IMR-90 (cell line): Measurements from ENCODE around the gene TEX48. TPM values are rescaled to one million over a fixed set of nuclear protein-coding genes. Genes with fewer than 3 reads are reported as not detected.
A peak's percentile ranks its signal among the peaks of the same experiment; 100 is the strongest.

Experiments
- ATAC-seq: fragments of 200-7000 bp; cut with Tn5 transposase; 2 replicates; pipeline ENCODE4 v1.9.1; 2020; ENCODE audit warnings: low read depth, mild to moderate bottlenecking, moderate library complexity
- BruUV-seq: library from RNA; stranded (reverse); fragments of 400-500 nt; replicated peaks from 2 replicates; lab custom pipeline; 2021; lab: Mats Ljungman, UMichigan
- CTCF ChIA-PET: fragments of 300-600 bp; formaldehyde crosslinking; extraction: SDS; loops from one replicate; lab custom pipeline; 2021; ENCODE audit warnings: antibody characterized with exemption; lab: Yijun Ruan, JAX
- POLR2A ChIA-PET: fragments of 300-600 bp; sonication (Branson Sonifier 250); formaldehyde crosslinking; loops from one replicate; lab custom pipeline; 2022; ENCODE audit warnings: antibody characterized with exemption; ENCODE audit not compliant: unreplicated experiment; lab: Charles Lee
- DNase-seq: peaks from one replicate; pipeline ENCODE4 v3.0.0; 2013
- H2AFZ ChIP-seq: replicated peaks from 2 replicates; pipeline ENCODE3; 2013; ENCODE audit warnings: low read length, mild to moderate bottlenecking; ENCODE audit not compliant: poor library complexity
- H2AK5ac ChIP-seq: 2 replicates; pipeline ENCODE4 v1.6.1; 2013; ENCODE audit warnings: low read depth, low read length, inconsistent platforms
- H2AK9ac ChIP-seq: replicated peaks from 2 replicates; pipeline ENCODE3; 2013; ENCODE audit warnings: mild to moderate bottlenecking, low read depth, low read length, moderate library complexity; ENCODE audit not compliant: poor library complexity
- H2BK120ac ChIP-seq: 2 replicates; pipeline ENCODE4 v1.6.1; 2013; ENCODE audit warnings: low read depth, low read length, inconsistent platforms
- H2BK15ac ChIP-seq: 3 replicates; pipeline ENCODE4 v1.6.1; 2013; ENCODE audit warnings: low read depth, low read length, inconsistent platforms
- H2BK20ac ChIP-seq: 2 replicates; pipeline ENCODE4 v1.6.1; 2013; ENCODE audit warnings: low read depth, mild to moderate bottlenecking, inconsistent platforms, low read length, moderate library complexity
- H2BK5ac ChIP-seq: 2 replicates; pipeline ENCODE4 v1.6.1; 2013; ENCODE audit warnings: mild to moderate bottlenecking, low read depth, low read length, inconsistent platforms; ENCODE audit not compliant: poor library complexity, severe bottlenecking
- H3K14ac ChIP-seq: replicated peaks from 2 replicates; pipeline ENCODE4 v1.6.1; 2013; ENCODE audit warnings: low read depth, low read length, inconsistent platforms
- H3K18ac ChIP-seq: 2 replicates; pipeline ENCODE4 v1.6.1; 2013; ENCODE audit warnings: low read depth, low read length, control low read depth
- H3K23ac ChIP-seq: 2 replicates; pipeline ENCODE4 v1.6.1; 2013; ENCODE audit warnings: low read depth, low read length, inconsistent platforms
- H3K27ac ChIP-seq: 2 replicates; pipeline ENCODE4 v1.5.1; 2013; ENCODE audit warnings: mild to moderate bottlenecking, control low read depth, low read length; ENCODE audit not compliant: insufficient read depth
- H3K27me3 ChIP-seq: 2 replicates; pipeline ENCODE4 v1.6.1; 2013; ENCODE audit warnings: low read length; ENCODE audit not compliant: control insufficient read depth, insufficient read depth
- H3K36me3 ChIP-seq: 2 replicates; pipeline ENCODE4 v1.6.1; 2013; ENCODE audit warnings: low read length, mixed read lengths; ENCODE audit not compliant: control insufficient read depth, insufficient read depth
- H3K4ac ChIP-seq: 2 replicates; pipeline ENCODE4 v1.6.1; 2013; ENCODE audit warnings: low read depth, low read length, inconsistent platforms
- H3K4me1 ChIP-seq: 2 replicates; pipeline ENCODE4 v1.6.1; 2013; ENCODE audit warnings: low read length, mixed read lengths; ENCODE audit not compliant: control insufficient read depth, insufficient read depth
- H3K4me2 ChIP-seq: 2 replicates; pipeline ENCODE4 v1.6.1; 2013; ENCODE audit warnings: low read depth, mild to moderate bottlenecking, control low read depth, low read length, moderate library complexity
- H3K4me3 ChIP-seq: 2 replicates; pipeline ENCODE4 v1.5.1; 2013; ENCODE audit warnings: low read depth, mild to moderate bottlenecking, control low read depth, low read length, moderate library complexity; ENCODE audit not compliant: insufficient read depth
- H3K56ac ChIP-seq: 2 replicates; pipeline ENCODE4 v1.6.1; 2013; ENCODE audit warnings: low read length, inconsistent platforms; ENCODE audit not compliant: insufficient read depth; ENCODE audit errors: extremely low read depth
- H3K79me1 ChIP-seq, 2 experiments: 2 replicates each; pipeline ENCODE4 v1.6.1; 2013; ENCODE audit warnings: low read length in 2 of 2, inconsistent platforms in 1 of 2, low read depth in 1 of 2
- H3K9ac ChIP-seq: 2 replicates; pipeline ENCODE4 v1.6.1; 2013; ENCODE audit warnings: low read depth, low read length, control low read depth
- H3K9me1 ChIP-seq: 2 replicates; pipeline ENCODE4 v1.6.1; 2013; ENCODE audit warnings: low read length, inconsistent platforms; ENCODE audit not compliant: insufficient read depth
- H3K9me3 ChIP-seq: 2 replicates; pipeline ENCODE4 v1.6.1; 2013; ENCODE audit warnings: low read length; ENCODE audit not compliant: control insufficient read depth, insufficient read depth
- H4K20me1 ChIP-seq: 2 replicates; pipeline ENCODE4 v1.6.1; 2013; ENCODE audit warnings: low read length, inconsistent platforms; ENCODE audit not compliant: insufficient read depth
- H4K5ac ChIP-seq: 2 replicates; pipeline ENCODE4 v1.6.1; 2013; ENCODE audit warnings: mild to moderate bottlenecking, low read depth, low read length, control low read depth
- H4K8ac ChIP-seq, 2 experiments: 2 replicates each; pipeline ENCODE4 v1.6.1; 2013; ENCODE audit warnings: low read depth in 2 of 2, low read length in 2 of 2, control low read depth in 1 of 2, inconsistent platforms in 1 of 2
- H4K91ac ChIP-seq: 2 replicates; pipeline ENCODE4 v1.6.1; 2013; ENCODE audit warnings: low read depth, low read length, inconsistent platforms; ENCODE audit not compliant: insufficient read depth
- BHLHE40 ChIP-seq: fragments of 150-350 bp; IDR thresholded peaks from 2 replicates; pipeline ENCODE4 v1.6.1; 2016; ENCODE audit warnings: mild to moderate bottlenecking, low read depth, low read length
- CEBPB ChIP-seq: IDR thresholded peaks from 2 replicates; pipeline ENCODE4 v1.6.1; 2012; ENCODE audit warnings: low read depth, low read length, improper control_type of control experiment
- CHD1 ChIP-seq: IDR thresholded peaks from 2 replicates; pipeline ENCODE4 v1.6.1; 2012; ENCODE audit warnings: low read depth, low read length, improper control_type of control experiment
- CTCF ChIP-seq: conservative IDR thresholded peaks from 2 replicates; pipeline ENCODE4 v1.5.1; 2012; ENCODE audit warnings: mild to moderate bottlenecking, low read depth, low read length, improper control_type of control experiment
- ELK1 ChIP-seq: fragments of 150-350 bp; IDR thresholded peaks from 2 replicates; pipeline ENCODE4 v1.6.1; 2016; ENCODE audit warnings: low read depth, mild to moderate bottlenecking, low read length, moderate library complexity, borderline replicate concordance
- FOS ChIP-seq: fragments of 150-350 bp; IDR thresholded peaks from 2 replicates; pipeline ENCODE4 v1.6.1; 2016; ENCODE audit warnings: low read depth, low read length
- MAFK ChIP-seq: IDR thresholded peaks from 2 replicates; pipeline ENCODE4 v1.6.1; 2012; ENCODE audit warnings: low read depth, low read length, improper control_type of control experiment
- MAZ ChIP-seq: IDR thresholded peaks from 2 replicates; pipeline ENCODE4 v1.6.1; 2012; ENCODE audit warnings: low read depth, mild to moderate bottlenecking, low read length, improper control_type of control experiment, moderate library complexity, borderline replicate concordance
- MXI1 ChIP-seq: IDR thresholded peaks from 2 replicates; pipeline ENCODE4 v1.6.1; 2012; ENCODE audit warnings: low read depth, mild to moderate bottlenecking, low read length, moderate library complexity, borderline replicate concordance
- NFE2L2 ChIP-seq: fragments of 150-350 bp; IDR thresholded peaks from 2 replicates; pipeline ENCODE4 v1.6.1; 2016; ENCODE audit warnings: low read depth, mild to moderate bottlenecking, low read length
- POLR2A ChIP-seq: IDR thresholded peaks from 2 replicates; pipeline ENCODE4 v1.6.1; 2012; ENCODE audit warnings: mild to moderate bottlenecking, low read depth, low read length
- RAD21 ChIP-seq: IDR thresholded peaks from 2 replicates; pipeline ENCODE4 v1.6.1; 2012; ENCODE audit warnings: low read length, improper control_type of control experiment
- RCOR1 ChIP-seq: IDR thresholded peaks from 2 replicates; pipeline ENCODE4 v1.6.1; 2012; ENCODE audit warnings: mild to moderate bottlenecking, low read length, improper control_type of control experiment; ENCODE audit not compliant: insufficient replicate concordance
- RFX5 ChIP-seq: IDR thresholded peaks from 2 replicates; pipeline ENCODE4 v1.8.0; 2012; ENCODE audit warnings: low read depth, mild to moderate bottlenecking, low read length, moderate library complexity
- SMC3 ChIP-seq: fragments of 150-350 bp; IDR thresholded peaks from 2 replicates; pipeline ENCODE4 v1.6.1; 2016; ENCODE audit warnings: low read depth, mild to moderate bottlenecking, antibody characterized with exemption, low read length, moderate library complexity
- USF2 ChIP-seq: fragments of 150-350 bp; IDR thresholded peaks from 2 replicates; pipeline ENCODE4 v1.6.1; 2017; ENCODE audit warnings: mild to moderate bottlenecking, antibody characterized with exemption, low read length, low read depth
- WGBS, 2 experiments: methylation state at CpG; one replicate each; pipeline versions ENCODE4 v1.1.5 to v1.1.7; 2013; ENCODE audit warnings: missing lambda C conversion rate in 2 of 2; ENCODE audit not compliant: insufficient read length in 1 of 2; ENCODE audit errors: extremely low coverage in 2 of 2; 5-methylcytosine and 5-hydroxymethylcytosine counted together
- dilution Hi-C: fragments of 300-500 bp; cut with HindIII; formaldehyde crosslinking; loops from one replicate; pipeline ENCODE4 v1.14.3; 2018; ENCODE audit warnings: low sequenced_read_pairs; ENCODE audit not compliant: unreplicated experiment
- in situ Hi-C: fragments of 300-500 bp; cut with MboI; formaldehyde crosslinking; loops from 3 replicates; pipeline ENCODE4 v1.14.3; 2019; ENCODE audit warnings: low sequenced_read_pairs, inconsistent platforms, mixed read lengths
- intact Hi-C: fragments of 100-400 bp; cut with micrococcal nuclease; formaldehyde crosslinking; loops from 2 replicates; pipeline ENCODE4 v1.10.0; 2022
- polyA plus RNA-seq, 3 experiments: library from polyadenylated mRNA; depleted of rRNA; stranded (reverse); fragments of >200 nt; gene quantifications; 2 replicates each; pipeline ENCODE4 v1.2.3, GENCODE V29; 2012; ENCODE audit warnings: low replicate concordance in 1 of 3
- total RNA-seq: library from RNA; depleted of rRNA; stranded (reverse); fragments of >200 nt; gene quantifications from 2 replicates; pipeline ENCODE4 v1.2.3, GENCODE V29; 2012

TEX48 gene
- total and polyA plus RNA-seq, 2 of the 4 experiments (the other 2 are of a cell fraction), result not detected

- Histone ChIP-seq H3K4me2 (no peak overlapping the region), H3K4ac (no peak overlapping the region; the same call in 1 of the 2 replicates), H3K56ac (no peak overlapping the region), H2BK20ac (peak overlapping the region; percentile 26; the same call in 1 of the 2 replicates), H3K36me3 (no peaks in the 10 kb centered on the region), H3K23ac (no peak overlapping the region), H4K5ac (no peak overlapping the region), H3K9me3 (no peaks in the 10 kb centered on the region), H2AFZ (no peak overlapping the region), H3K14ac (no peak overlapping the region), H3K4me1 (peaks cover 8% of the 10 kb centered on the region), H2BK5ac (no peak overlapping the region), H3K18ac (no peak overlapping the region), H2AK5ac (peak overlapping the region; percentile 56; the same call in 1 of the 2 replicates), H2BK120ac (peak overlapping the region; percentile 16; the same call in 1 of the 2 replicates), H3K9ac (no peak overlapping the region), H4K8ac (no peak overlapping the region), H3K79me1 (no peaks in the 10 kb centered on the region), H4K20me1 (no peaks in the 10 kb centered on the region), H3K9me1 (peaks cover 9% of the 10 kb centered on the region), H2BK15ac (0 out of 3 replicates have a peak overlapping the region, but pooled peaks have one; percentile 17), H2AK9ac (peak overlapping the region; percentile 31), H4K91ac (no peak overlapping the region), H3K4me3 (no peak overlapping the region), H3K27ac (no peak overlapping the region), H3K27me3 (no peaks in the 10 kb centered on the region)
- CTCF ChIA-PET, result interaction anchor here (1.3 kb wide), 1 partner anchor 218 kb away, joined by 3 read pairs; no protein-coding TSS in a partner anchor
- TF ChIP-seq CTCF (no peak), NFE2L2 (no peak), POLR2A (no peak), ELK1 (no peak), MXI1 (no peak), BHLHE40 (no peak), CHD1 (no peak), MAFK (no peak), SMC3 (no peak), USF2 (no peak), CEBPB (no peak), RCOR1 (no peak), MAZ (no peak), RFX5 (no peak), FOS (no peak), RAD21 (no peak)
- POLR2A ChIA-PET, result no interaction called here
- ATAC-seq (no peak), DNase-seq (no peak)
- intact Hi-C loops, result no loop called here
- no CpG with 5 or more reads among the region's 4 CpGs for WGBS, 2 experiments
- no TSS peak for BruUV-seq
- in situ Hi-C loops, result no loop called here
- dilution Hi-C loops, result no loop called here
Measured at GRCh38 chr9:114688379-114688778, 6.4 kb upstream of the TEX48 start.
